ENCODE measurements around the gene CLEC10A. TPM values are rescaled to one million over a fixed set of nuclear protein-coding genes. Genes with fewer than 3 reads are reported as not detected.
"Not testable (repeated sequence)": the region's sequence is repeated elsewhere in the genome, so short reads cannot be mapped to it uniquely, and the experiment has no call there.

CLEC10A gene
- total and polyA plus RNA-seq, 2 experiments from 2014 or later, result not detected

DNA sequence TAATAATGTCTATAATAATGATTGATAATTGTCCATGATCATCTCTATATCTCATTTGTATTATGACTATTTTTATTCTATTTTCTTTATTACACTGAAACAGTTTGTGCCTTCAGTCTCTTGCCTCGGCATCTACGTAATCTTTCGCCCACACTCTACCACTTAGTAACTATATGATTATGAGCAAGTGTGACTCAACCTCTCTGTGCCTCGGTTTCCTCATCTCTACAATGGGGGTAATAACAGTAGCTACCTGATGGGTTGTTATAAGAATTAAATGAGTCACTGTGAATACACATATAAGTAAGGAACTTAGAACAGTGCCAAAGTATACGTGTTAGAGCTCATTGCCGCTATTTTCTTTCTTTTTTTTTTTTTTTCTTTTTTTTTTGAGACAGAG is 32.5 kb downstream of the CLEC10A start:
- peaks cover 8% of the 10 kb centered on the region; the same call in 1 of the 2 replicates for H3K4me1 ChIP-seq (ENCODE audit: insufficient read depth)
- H3K79me2 ChIP-seq (replicated peaks; ENCODE audit: insufficient read depth), result no peaks in the 10 kb centered on the region
- H3F3A ChIP-seq (replicated peaks; ENCODE audit: low read depth), result 0 out of 2 replicates have a peak, but pooled peaks cover 2% of the 10 kb centered on the region
- no peak overlapping the region for H3K27ac ChIP-seq (ENCODE audit: low read depth)
- Mint-ChIP-seq H3K4me1 (peaks cover 19% of the 10 kb centered on the region), H3K27me3 (ENCODE audit: insufficient read depth, low read depth, poor library complexity) (peaks cover 37% of the 10 kb centered on the region), H3K27ac (no peak overlapping the region), H3K36me3 (ENCODE audit: low read depth) (no peaks in the 10 kb centered on the region), H3K9me3 (no peaks in the 10 kb centered on the region), H3K4me3 (no peak overlapping the region)
- no peak for ATAC-seq
- H3K9me2 ChIP-seq (ENCODE audit: insufficient read depth), result no peaks in the 10 kb centered on the region
- H3K36me3 ChIP-seq (ENCODE audit: insufficient read depth), result no peaks in the 10 kb centered on the region
- H3K27me3 ChIP-seq (ENCODE audit: insufficient read depth), result peaks cover 51% of the 10 kb centered on the region
- H4K20me1 ChIP-seq (replicated peaks; ENCODE audit: insufficient read depth), result no peaks in the 10 kb centered on the region
- no peak for DNase-seq (ENCODE audit: low spot score)
- no peak overlapping the region for H2AFZ ChIP-seq
- no peak overlapping the region for H3K4me3 ChIP-seq
- peak overlapping the region; percentile 96 for H3K4me2 ChIP-seq
- TF ChIP-seq CREB1 (CRISPR knock-in tag; IDR thresholded peaks at IDR 0.05; ENCODE audit: low read depth) (no peak), EZH2phosphoT487 (IDR thresholded peaks at IDR 0.05; ENCODE audit: unreplicated experiment) (no peak), JUNB (IDR thresholded peaks at IDR 0.05; ENCODE audit: unreplicated experiment) (no peak), ZNF114 (CRISPR knock-in tag; IDR thresholded peaks at IDR 0.05) (no peak)
- TF ChIP-seq, protein P1, sequence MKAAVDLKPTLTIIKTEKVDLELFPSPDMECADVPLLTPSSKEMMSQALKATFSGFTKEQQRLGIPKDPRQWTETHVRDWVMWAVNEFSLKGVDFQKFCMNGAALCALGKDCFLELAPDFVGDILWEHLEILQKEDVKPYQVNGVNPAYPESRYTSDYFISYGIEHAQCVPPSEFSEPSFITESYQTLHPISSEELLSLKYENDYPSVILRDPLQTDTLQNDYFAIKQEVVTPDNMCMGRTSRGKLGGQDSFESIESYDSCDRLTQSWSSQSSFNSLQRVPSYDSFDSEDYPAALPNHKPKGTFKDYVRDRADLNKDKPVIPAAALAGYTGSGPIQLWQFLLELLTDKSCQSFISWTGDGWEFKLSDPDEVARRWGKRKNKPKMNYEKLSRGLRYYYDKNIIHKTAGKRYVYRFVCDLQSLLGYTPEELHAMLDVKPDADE (IDR thresholded peaks at IDR 0.05), result no peak
- TF ChIP-seq, protein P2, sequence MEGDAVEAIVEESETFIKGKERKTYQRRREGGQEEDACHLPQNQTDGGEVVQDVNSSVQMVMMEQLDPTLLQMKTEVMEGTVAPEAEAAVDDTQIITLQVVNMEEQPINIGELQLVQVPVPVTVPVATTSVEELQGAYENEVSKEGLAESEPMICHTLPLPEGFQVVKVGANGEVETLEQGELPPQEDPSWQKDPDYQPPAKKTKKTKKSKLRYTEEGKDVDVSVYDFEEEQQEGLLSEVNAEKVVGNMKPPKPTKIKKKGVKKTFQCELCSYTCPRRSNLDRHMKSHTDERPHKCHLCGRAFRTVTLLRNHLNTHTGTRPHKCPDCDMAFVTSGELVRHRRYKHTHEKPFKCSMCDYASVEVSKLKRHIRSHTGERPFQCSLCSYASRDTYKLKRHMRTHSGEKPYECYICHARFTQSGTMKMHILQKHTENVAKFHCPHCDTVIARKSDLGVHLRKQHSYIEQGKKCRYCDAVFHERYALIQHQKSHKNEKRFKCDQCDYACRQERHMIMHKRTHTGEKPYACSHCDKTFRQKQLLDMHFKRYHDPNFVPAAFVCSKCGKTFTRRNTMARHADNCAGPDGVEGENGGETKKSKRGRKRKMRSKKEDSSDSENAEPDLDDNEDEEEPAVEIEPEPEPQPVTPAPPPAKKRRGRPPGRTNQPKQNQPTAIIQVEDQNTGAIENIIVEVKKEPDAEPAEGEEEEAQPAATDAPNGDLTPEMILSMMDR (conservative IDR thresholded peaks at IDR 0.05; ENCODE audit: low read depth in 2 of 2), result no peak

DNA sequence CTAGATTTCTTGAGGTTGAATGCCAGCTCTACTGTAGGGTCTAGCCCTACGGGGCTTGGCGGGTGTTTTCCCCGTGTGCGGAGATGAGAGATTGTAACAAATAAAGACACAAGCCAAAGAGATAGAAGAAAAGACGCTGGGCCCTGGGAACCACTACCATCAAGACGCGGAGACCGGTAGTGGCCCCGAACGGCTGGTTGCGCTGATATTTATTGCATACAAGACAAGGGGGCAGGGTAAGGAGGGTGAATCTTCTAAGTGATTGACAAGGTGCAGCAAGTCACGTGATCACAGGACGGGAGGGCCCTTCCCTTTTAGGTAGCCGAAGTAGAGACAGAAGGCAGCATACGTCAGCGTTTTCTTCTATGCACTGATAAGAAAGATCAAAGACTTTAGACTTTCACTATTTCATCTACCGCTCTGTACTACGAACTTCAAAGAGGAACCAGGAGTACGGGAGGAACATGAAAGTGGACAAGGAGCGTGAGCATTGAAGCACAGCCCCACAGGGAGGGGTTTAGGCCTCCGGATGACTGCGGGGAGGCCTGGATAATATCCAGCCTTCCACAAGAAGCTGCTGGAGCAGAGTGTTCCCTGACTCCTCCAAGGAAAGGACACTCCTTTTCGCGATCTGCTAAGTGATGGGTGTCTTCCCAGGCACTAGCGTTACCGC is 33.2 kb downstream of the CLEC10A start:
- Histone ChIP-seq H2AFZ (peak overlapping the region; percentile 89), H3K4me2 (peak overlapping the region; percentile 96), H3K27me3 (ENCODE audit: insufficient read depth) (peaks cover 58% of the 10 kb centered on the region), H3K4me3 (peak overlapping the region; percentile 65)
- not testable (repeated sequence) for H3K4me1 ChIP-seq (ENCODE audit: insufficient read depth); H3K27ac ChIP-seq (ENCODE audit: low read depth); H3K79me2 ChIP-seq (replicated peaks; ENCODE audit: insufficient read depth); H3K27ac Mint-ChIP-seq; H4K20me1 ChIP-seq (replicated peaks; ENCODE audit: insufficient read depth); H3K36me3 Mint-ChIP-seq (ENCODE audit: low read depth); H3K36me3 ChIP-seq (ENCODE audit: insufficient read depth); H3K9me3 Mint-ChIP-seq; H3K9me2 ChIP-seq (ENCODE audit: insufficient read depth); H3F3A ChIP-seq (replicated peaks; ENCODE audit: low read depth); ATAC-seq
- DNase-seq (ENCODE audit: low spot score), result peak; percentile 71
- H3K27me3 Mint-ChIP-seq (ENCODE audit: insufficient read depth, low read depth, poor library complexity), result peaks cover 43% of the 10 kb centered on the region
- peak overlapping the region; percentile 72 for H3K4me3 Mint-ChIP-seq
- peaks cover 20% of the 10 kb centered on the region for H3K4me1 Mint-ChIP-seq

Measured in GM23338 (cell line).